Measurements from ENCODE around the gene RTF1.

The RTF1 gene

DNA sequence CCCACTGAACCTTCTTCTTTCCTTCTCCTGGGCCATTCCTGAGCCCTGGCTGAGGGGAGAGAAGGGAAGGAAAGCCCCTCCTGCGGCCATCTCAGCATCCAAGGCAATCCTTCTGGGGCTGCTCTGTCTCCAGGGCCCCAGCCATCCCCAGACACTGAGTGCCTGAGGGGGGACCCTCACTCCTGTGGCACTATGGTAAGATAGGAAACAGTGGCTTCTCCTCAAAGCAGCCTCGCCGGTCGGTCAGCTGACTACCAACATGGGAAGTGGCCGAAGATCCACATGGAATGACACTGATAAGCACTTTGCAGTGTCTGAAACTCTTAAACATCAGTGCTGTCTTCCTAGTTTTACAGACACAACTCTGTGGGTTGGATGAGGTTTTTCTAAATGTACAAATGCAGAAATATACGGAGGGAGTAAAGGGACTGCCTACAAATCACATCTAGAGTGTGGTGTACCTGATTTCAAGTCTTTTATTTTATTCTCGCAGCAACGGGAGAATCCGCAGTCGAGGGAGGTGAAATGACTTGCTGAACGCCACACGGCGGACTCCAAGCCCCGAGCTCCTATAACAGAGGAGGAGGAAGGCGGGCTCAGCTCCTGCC is 75.8 kb downstream of the RTF1 start:
- FAIRE-seq (peak; percentile 46), DNase-seq (ENCODE audit: insufficient read length) (no peak)
- TF ChIP-seq POLR2A (IDR thresholded peaks at IDR 0.05; ENCODE audit: low read depth, low read length) (no peak), POLR2AphosphoS5 (IDR thresholded peaks at IDR 0.05; ENCODE audit: low read depth, low read length) (no peak), TAF1 (IDR thresholded peaks at IDR 0.05; ENCODE audit: borderline replicate concordance, low read depth, low read length) (no peak)

DNA sequence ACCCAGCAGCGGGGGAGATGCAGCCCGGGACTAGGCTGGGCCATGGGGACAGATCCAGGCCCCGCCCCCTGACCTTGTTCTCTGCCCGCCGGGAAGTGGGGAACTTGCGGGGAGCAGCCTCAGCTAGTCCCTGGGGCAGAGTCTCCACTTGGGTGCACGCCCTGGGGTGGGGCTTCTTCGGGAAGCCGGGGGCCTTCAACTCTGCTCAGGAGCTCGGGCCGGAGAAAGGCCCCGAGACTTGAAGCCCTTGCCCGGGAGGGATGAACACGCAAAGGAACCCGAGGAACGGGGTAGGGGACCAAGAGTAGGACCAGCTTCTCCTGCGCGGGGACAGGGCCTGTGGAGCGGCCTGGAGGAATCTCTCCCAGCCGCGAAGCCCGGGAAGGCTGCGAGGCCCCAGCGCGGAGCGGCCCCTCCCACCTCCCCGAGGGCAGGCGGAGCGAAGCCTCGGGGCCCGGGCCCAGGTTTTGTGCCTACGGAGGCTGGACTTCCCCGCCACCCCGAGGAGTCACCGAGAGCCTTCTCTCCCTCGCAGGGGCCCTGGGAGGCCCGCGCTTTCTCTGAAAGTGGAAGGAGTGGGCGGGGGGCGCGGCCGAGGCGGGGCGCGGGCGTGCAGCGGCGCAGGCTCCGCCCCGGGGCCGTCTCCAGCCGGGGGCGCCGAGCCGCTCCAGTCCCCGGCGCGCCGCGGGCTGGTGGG is 76.5 kb downstream of the RTF1 start, which contains the start of gene ITPKA:
ITPKA (plus strand) TSS at position 670 of the 697 bp plus-strand sequence. CDS start 54 bp downstream, outside the sequence.
- TF ChIP-seq TAF1 (IDR thresholded peaks at IDR 0.05; ENCODE audit: borderline replicate concordance, low read depth, low read length) (peak; percentile 42; the same call in 1 of the 2 replicates), POLR2AphosphoS5 (IDR thresholded peaks at IDR 0.05; ENCODE audit: low read depth, low read length) (no peak), POLR2A (IDR thresholded peaks at IDR 0.05; ENCODE audit: low read depth, low read length) (peak; percentile 45; the same call in 1 of the 2 replicates)
- DNase-seq (ENCODE audit: insufficient read length) (peak; percentile 86), FAIRE-seq (peak; percentile 68)

DNA sequence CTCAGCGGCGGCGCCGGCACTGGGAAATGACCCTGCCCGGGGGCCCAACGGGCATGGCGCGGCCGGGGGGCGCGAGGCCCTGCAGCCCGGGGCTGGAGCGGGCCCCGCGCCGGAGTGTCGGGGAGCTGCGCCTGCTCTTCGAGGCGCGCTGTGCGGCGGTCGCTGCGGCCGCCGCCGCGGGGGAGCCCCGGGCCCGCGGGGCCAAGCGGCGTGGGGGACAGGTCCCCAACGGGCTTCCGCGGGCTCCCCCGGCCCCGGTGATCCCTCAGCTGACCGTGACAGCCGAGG is 77.0 kb downstream of the RTF1 start:
- FAIRE-seq (no peak), DNase-seq (ENCODE audit: insufficient read length) (no peak)
- TF ChIP-seq POLR2A (IDR thresholded peaks at IDR 0.05; ENCODE audit: low read depth, low read length): no peak
- no peak for TF ChIP-seq TAF1 (IDR thresholded peaks at IDR 0.05; ENCODE audit: borderline replicate concordance, low read depth, low read length)
- no peak for TF ChIP-seq POLR2AphosphoS5 (IDR thresholded peaks at IDR 0.05; ENCODE audit: low read depth, low read length)

DNA sequence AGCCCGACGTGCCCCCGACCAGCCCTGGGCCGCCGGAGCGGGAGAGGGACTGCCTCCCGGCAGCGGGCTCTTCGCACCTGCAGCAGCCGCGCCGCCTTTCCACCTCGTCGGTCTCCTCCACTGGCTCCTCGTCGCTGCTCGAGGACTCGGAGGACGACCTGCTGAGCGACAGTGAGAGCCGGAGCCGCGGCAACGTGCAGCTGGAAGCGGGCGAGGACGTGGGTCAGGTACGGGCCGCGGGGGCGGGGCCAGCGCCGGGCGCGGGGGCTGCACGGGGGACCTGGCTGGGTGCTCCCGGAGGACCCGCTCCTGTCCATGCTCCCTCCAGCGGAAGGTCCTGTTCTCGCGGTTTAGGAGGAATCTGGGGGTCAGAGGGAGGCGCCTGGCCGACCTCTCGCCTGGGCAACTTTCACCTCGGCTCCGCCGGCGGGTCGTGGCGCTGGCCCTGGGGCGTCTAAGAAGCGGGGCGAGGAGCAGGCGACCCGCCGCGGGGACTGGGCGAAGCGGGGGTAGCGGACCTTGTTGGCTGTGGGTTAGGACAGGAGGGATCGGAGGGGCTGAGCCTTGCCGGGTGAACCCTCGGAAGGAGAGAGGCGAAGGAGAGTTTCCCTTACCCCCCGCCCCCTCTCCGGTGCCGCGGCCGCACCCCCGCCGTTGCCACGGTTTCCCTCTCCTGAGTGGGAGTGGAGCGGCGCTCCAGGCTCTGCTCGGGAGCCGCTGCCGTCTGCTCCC is 77.5 kb downstream of the RTF1 start:
- TF ChIP-seq POLR2A (IDR thresholded peaks at IDR 0.05; ENCODE audit: low read depth, low read length): no peak
- TF ChIP-seq TAF1 (IDR thresholded peaks at IDR 0.05; ENCODE audit: borderline replicate concordance, low read depth, low read length): no peak
- no peak for TF ChIP-seq POLR2AphosphoS5 (IDR thresholded peaks at IDR 0.05; ENCODE audit: low read depth, low read length)
- no peak for DNase-seq (ENCODE audit: insufficient read length)
- no peak for FAIRE-seq

DNA sequence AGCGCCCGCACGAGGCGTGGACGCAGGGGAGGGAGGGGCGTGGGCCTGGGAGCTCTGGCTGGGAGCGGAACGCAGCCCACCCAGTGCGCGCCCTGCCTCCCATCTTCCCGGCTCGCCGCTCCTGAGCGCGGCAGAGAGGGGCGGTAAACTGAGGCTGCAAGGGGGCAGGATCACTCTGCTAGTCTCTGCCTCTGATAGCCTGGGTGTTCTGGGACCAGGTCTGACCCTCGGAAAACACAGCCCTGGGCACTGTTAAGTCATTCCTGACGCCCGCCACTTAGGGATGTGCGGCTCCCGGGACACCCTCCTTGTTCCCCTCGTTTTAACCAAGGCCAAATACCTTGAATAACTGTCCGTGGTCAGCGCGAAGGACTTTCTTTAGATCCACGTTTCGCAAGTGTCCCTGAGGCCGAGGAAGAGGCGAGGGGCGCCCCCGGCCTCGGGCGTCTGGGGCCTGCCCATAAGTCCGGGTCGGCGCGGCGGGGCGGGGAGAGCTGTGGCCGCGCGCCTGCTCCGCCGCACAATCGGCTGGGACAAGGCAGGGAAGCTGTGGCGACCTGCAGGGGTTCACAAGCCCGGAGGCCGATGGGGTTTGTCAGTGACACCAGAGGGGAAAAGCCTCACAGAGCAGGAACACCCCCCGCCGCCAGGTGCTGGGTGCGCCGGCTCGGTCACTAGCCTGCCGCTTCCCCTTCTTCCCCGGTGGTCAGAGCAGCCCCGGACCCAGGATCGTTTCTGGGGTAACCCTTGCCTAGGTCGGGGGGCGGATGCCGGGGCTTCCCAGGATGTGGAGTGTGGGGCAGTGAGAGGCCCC is 78.2 kb downstream of the RTF1 start:
- no peak for DNase-seq (ENCODE audit: insufficient read length)

DNA sequence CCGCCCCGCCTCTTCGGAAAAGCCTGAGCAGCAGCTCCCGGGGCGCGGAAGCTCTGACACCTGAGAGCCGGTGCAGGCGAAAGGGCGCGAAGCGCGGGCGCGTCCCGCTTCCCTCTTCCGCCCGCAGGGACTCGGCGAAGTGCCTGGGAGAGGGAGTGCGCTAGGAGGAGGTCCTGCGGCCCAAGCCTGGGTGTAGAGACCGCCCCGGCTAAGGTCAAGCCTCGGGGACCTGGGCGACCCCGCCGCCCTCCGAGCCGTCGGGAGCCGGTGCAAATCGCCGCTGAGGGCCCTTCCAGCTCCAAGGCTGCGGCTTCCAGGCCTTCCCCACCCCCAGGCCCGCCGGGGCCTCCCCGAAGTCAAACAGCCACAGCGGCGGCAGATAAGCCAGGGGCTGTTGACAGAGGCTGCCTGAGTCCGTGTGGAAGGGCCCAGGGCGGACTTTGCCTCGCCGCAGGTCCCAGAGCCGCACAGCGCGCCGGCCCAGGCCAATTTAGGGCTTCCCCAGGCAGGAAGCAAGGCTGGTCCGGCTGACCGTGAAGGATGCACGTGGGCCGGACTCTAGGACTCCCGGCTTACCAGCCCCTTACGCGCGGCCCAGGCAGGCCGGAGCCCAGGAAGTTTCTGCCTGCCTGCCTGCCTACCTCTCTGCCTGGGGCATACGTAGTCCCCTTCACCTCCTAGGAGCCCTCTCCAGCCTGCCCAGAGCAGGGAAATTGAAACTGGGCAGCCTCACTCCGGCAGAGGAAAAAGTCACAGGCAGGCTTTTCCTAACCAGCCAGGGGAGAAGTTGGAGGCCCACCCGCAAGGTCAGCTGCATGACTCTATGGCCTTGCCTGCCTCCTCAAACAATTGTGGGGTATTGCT is 79.1 kb downstream of the RTF1 start:
- FAIRE-seq (no peak), DNase-seq (ENCODE audit: insufficient read length) (no peak)
- TF ChIP-seq TAF1 (IDR thresholded peaks at IDR 0.05; ENCODE audit: borderline replicate concordance, low read depth, low read length): no peak
- no peak for TF ChIP-seq POLR2AphosphoS5 (IDR thresholded peaks at IDR 0.05; ENCODE audit: low read depth, low read length)
- TF ChIP-seq POLR2A (IDR thresholded peaks at IDR 0.05; ENCODE audit: low read depth, low read length): no peak

More for the DNA sequence above, 78.2 kb downstream of the RTF1 start:
- TF ChIP-seq POLR2AphosphoS5 (IDR thresholded peaks at IDR 0.05; ENCODE audit: low read depth, low read length): no peak
- no peak for TF ChIP-seq POLR2A (IDR thresholded peaks at IDR 0.05; ENCODE audit: low read depth, low read length)
- TF ChIP-seq TAF1 (IDR thresholded peaks at IDR 0.05; ENCODE audit: borderline replicate concordance, low read depth, low read length): no peak
- no peak for FAIRE-seq

DNA sequence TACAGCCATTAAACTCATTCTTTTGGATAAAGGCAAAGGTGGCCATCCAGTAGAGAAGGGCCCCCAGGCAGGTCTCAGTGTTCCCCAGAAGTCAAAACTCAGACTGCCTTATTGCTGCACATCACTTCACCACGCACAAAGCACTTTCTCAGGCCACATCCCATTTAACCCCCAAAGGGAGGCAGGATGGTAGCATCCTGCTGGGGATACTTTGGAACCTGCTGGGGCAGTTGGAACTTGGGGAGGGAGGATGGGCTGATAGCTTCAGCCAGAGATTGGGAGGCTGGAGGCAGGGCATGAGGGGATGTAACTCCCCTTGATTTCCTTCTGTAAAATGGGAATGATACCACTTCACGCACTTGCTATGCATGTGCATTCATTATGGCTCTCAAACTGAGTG is 81.8 kb downstream of the RTF1 start:
- FAIRE-seq (no peak), DNase-seq (ENCODE audit: insufficient read length) (no peak)
- no peak for TF ChIP-seq TAF1 (IDR thresholded peaks at IDR 0.05; ENCODE audit: borderline replicate concordance, low read depth, low read length)
- TF ChIP-seq POLR2AphosphoS5 (IDR thresholded peaks at IDR 0.05; ENCODE audit: low read depth, low read length): no peak
- no peak for TF ChIP-seq POLR2A (IDR thresholded peaks at IDR 0.05; ENCODE audit: low read depth, low read length)

DNA sequence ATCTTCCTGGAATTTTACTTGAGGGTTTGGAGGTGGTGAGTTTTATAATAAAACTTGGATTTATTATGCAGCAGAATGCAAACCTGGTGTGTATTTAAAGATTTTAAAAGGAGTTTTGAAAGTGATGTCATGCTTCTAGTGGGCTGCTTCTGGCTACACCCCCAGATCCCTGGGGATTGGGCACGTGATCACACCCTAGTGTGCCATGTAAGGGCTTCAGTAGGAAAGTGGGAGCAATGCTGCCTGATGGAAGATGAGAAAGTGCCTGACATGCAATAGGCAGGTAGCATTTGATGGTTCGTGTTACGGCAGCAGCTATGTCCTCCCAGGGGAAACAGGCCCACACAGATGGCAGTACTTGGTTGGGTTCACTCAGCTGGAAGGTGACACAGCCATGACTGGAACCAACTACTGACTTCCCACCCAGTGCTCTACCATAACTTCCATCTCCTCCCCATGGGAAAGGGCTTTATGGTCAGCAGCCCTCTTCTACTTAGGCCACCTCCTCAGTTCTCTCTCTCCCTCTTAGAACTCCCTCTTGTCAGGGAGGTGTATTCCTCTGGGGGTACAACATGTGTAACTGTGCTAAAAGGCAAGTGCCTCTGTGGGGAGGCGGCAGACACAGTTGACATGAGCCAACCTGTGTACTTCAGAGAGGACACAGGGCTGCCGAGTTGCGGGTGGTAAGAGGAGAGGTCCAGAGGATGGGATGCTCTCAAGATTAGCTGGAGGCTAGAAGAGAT is 82.4 kb downstream of the RTF1 start:
- TF ChIP-seq POLR2A (IDR thresholded peaks at IDR 0.05; ENCODE audit: low read depth, low read length) (no peak), TAF1 (IDR thresholded peaks at IDR 0.05; ENCODE audit: borderline replicate concordance, low read depth, low read length) (no peak), POLR2AphosphoS5 (IDR thresholded peaks at IDR 0.05; ENCODE audit: low read depth, low read length) (no peak)
- DNase-seq (ENCODE audit: insufficient read length): no peak
- FAIRE-seq: no peak

DNA sequence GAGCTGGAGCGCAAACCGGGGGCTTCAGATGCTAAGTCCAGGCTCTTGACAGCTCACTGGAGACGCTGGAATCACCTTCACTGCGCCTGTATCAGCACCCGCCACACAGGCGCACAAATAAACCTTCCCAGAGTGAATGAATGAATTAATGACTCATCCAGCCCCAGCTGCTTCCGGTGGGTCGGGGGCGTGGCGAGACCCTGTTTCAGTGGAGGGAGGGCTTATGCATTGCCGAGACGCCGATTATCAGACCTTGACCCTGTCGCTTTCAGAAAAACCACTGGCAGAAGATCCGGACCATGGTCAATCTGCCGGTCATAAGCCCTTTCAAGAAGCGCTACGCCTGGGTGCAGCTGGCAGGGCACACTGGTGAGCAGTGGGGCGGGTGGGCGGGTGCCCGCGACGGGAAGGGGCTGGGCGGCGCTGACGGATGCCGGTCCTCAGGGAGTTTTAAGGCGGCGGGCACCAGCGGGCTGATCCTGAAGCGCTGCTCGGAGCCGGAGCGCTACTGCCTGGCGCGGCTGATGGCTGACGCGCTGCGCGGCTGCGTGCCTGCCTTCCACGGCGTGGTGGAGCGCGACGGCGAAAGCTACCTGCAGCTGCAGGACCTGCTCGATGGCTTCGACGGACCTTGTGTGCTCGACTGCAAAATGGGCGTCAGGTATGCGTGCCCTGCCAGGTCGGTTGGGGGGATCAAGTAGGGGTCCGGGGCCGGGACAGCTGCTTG is 84.5 kb downstream of the RTF1 start:
- DNase-seq (ENCODE audit: insufficient read length) (no peak), FAIRE-seq (peak; percentile 63)
- TF ChIP-seq TAF1 (IDR thresholded peaks at IDR 0.05; ENCODE audit: borderline replicate concordance, low read depth, low read length) (no peak), POLR2AphosphoS5 (IDR thresholded peaks at IDR 0.05; ENCODE audit: low read depth, low read length) (no peak), POLR2A (IDR thresholded peaks at IDR 0.05; ENCODE audit: low read depth, low read length) (no peak)

Measured in GM12892 (cell line).